ENCODE results near the gene ASNS. TPM values are rescaled to one million over a fixed set of nuclear protein-coding genes. Genes with fewer than 3 reads are reported as not detected.
"Not testable (repeated sequence)": the region's sequence is repeated elsewhere in the genome, so short reads cannot be mapped to it uniquely, and the experiment has no call there.

ASNS gene
- 10 to 100 TPM; 14.1 to 23.5 (median 22.1) TPM for total RNA-seq
- polyA plus RNA-seq = 10 to 100 TPM in 2 of 3 donors, 1 to 10 TPM in 1; 6.6 to 45.7 (median 28.4) TPM

GRCh38 chr7:97872025-97872669 is at the start of gene ASNS:
TSS of gene ASNS (minus strand) at chr7:97872408. CDS start at chr7:97869156, 3,252 bp downstream.
- H3K4me1 ChIP-seq = peaks cover 0 to 13% (median 9%) of the 10 kb centered on the region in 4 donors
- H3K4me3 ChIP-seq = peak within 1 kb of the TSS; percentile 71 to 87 (median 78)
- H3K9me3 ChIP-seq = no peaks in the 10 kb centered on the region
- WGBS, 2 donors = 0 to 1% methylated on average over 58 of the region's 58 CpGs
- intact Hi-C loops (cut with DNase I) = loop anchor here (5.0 kb wide), 1 partner anchor 755 kb away; the partner anchor contains the start of gene SDHAF3
- H3K27me3 ChIP-seq = no peaks in the 10 kb centered on the region
- peak; percentile 96 for DNase-seq
- TF ChIP-seq POLR2A (IDR thresholded peaks at IDR 0.05) (peak; percentile 64 to 70), EP300 (IDR thresholded peaks at IDR 0.05) (no peak), POLR2AphosphoS5 (IDR thresholded peaks at IDR 0.05) (peak; percentile 76 to 96 (median 86))
- peak within 1 kb of the TSS; percentile 81 to 88 (median 86) for H3K27ac ChIP-seq
- peaks cover 0 to 14% (median 0%) of the 10 kb centered on the region in 4 donors for H3K36me3 ChIP-seq

- H3K4me1 ChIP-seq; H3K27ac ChIP-seq; H3K4me3 ChIP-seq; DNase-seq; H3K36me3 ChIP-seq; H3K27me3 ChIP-seq; intact Hi-C loops (cut with DNase I); H3K9me3 ChIP-seq: not testable (repeated sequence)
- WGBS, 2 donors = 58 to 85% methylated on average over 3 to 4 of the region's 4 CpGs
Observed at GRCh38 chr7:97921254-97921653, 49.0 kb upstream of the ASNS start.

GRCh38 chr7:97915267-97915666 is 43.1 kb upstream of the ASNS start:
- H3K27ac ChIP-seq; H3K4me3 ChIP-seq; H3K9me3 ChIP-seq; intact Hi-C loops (cut with DNase I); H3K27me3 ChIP-seq; DNase-seq; H3K36me3 ChIP-seq; H3K4me1 ChIP-seq: not testable (repeated sequence)
- WGBS, 2 donors = 74 to 83% methylated on average over 7 to 8 of the region's 8 CpGs

- 88 to 89% methylated on average over 5 of the region's 5 CpGs for WGBS, 2 donors
- H3K36me3 ChIP-seq; H3K4me3 ChIP-seq; H3K27me3 ChIP-seq; H3K27ac ChIP-seq; H3K9me3 ChIP-seq; intact Hi-C loops (cut with DNase I); H3K4me1 ChIP-seq; DNase-seq: not testable (repeated sequence)
Observed at GRCh38 chr7:97912294-97912693, 40.1 kb upstream of the ASNS start.

- H3K4me3 ChIP-seq; DNase-seq; H3K27me3 ChIP-seq; intact Hi-C loops (cut with DNase I); H3K36me3 ChIP-seq; H3K9me3 ChIP-seq; H3K27ac ChIP-seq; H3K4me1 ChIP-seq: not testable (repeated sequence)
- 79 to 89% methylated on average over 2 of the region's 2 CpGs for WGBS, 2 donors
Observed at GRCh38 chr7:97896893-97897292, 24.7 kb upstream of the ASNS start.

GRCh38 chr7:97891721-97892120 is 19.5 kb upstream of the ASNS start:
- intact Hi-C loops (cut with DNase I); H3K4me3 ChIP-seq; H3K9me3 ChIP-seq; H3K4me1 ChIP-seq; H3K27ac ChIP-seq; H3K27me3 ChIP-seq; H3K36me3 ChIP-seq; DNase-seq: not testable (repeated sequence)
- 58 to 80% methylated on average over 4 of the region's 4 CpGs for WGBS, 2 donors

- H3K4me3 ChIP-seq; H3K9me3 ChIP-seq; intact Hi-C loops (cut with DNase I); H3K36me3 ChIP-seq; H3K27me3 ChIP-seq; H3K4me1 ChIP-seq; DNase-seq; H3K27ac ChIP-seq: not testable (repeated sequence)
- WGBS, 2 donors = 85 to 96% methylated on average over 3 of the region's 3 CpGs
Observed at GRCh38 chr7:97879527-97879926, 7.3 kb upstream of the ASNS start.

- not testable (repeated sequence) for H3K36me3 ChIP-seq, DNase-seq, H3K27me3 ChIP-seq, H3K27ac ChIP-seq, H3K9me3 ChIP-seq, H3K4me3 ChIP-seq
- intact Hi-C loops (cut with DNase I) = loop anchor here (5.0 kb wide), 1 partner anchor 758 kb away; the partner anchor contains the start of gene SDHAF3
- 87 to 93% methylated on average over 4 of the region's 4 CpGs for whole genome bisulfite sequencing, 2 donors
- peaks cover 0 to 13% (median 9%) of the 10 kb centered on the region in 4 donors for H3K4me1 ChIP-seq
Observed at GRCh38 chr7:97874894-97875293, 2.7 kb upstream of the ASNS start.

- no peak overlapping the region for H3K27ac ChIP-seq
- peaks cover 0 to 13% (median 9%) of the 10 kb centered on the region in 4 donors for H3K4me1 ChIP-seq
- TF ChIP-seq CTCF (IDR thresholded peaks at IDR 0.05) (no peak), POLR2A (IDR thresholded peaks at IDR 0.05) (no peak), POLR2AphosphoS5 (IDR thresholded peaks at IDR 0.05) (no peak), EP300 (IDR thresholded peaks at IDR 0.05) (no peak)
- H3K4me3 ChIP-seq = no peak overlapping the region
- H3K9me3 ChIP-seq = no peaks in the 10 kb centered on the region
- H3K27me3 ChIP-seq = no peaks in the 10 kb centered on the region
- H3K36me3 ChIP-seq = peaks cover 0 to 3% (median 0%) of the 10 kb centered on the region in 4 donors
- intact Hi-C loops (cut with DNase I) = loop anchor here (5.0 kb wide), 1 partner anchor 756 kb away; the partner anchor contains the start of gene SDHAF3
- 90 to 94% methylated on average over 3 of the region's 3 CpGs for WGBS, 2 donors
- no peak for DNase-seq
Observed at GRCh38 chr7:97873606-97874005, 1.4 kb upstream of the ASNS start.

Measured in sigmoid colon (tissue), 7 donors.